MCF 10A (cell line): ENCODE data around the gene GDF3. TPM values are rescaled to one million over a fixed set of nuclear protein-coding genes. Genes with fewer than 3 reads are reported as not detected.
A peak's percentile ranks its signal among the peaks of the same experiment; 100 is the strongest.
"Not testable (repeated sequence)": the region's sequence is repeated elsewhere in the genome, so short reads cannot be mapped to it uniquely, and the experiment has no call there.

Source experiments
- Bru-seq: library from RNA; stranded (reverse); fragments of 400-500 nt; gene quantifications from one replicate; lab custom pipeline; 2021; lab: Mats Ljungman, UMichigan
- BruChase-seq, 2 experiments: library from RNA; stranded (reverse); fragments of 400-500 nt; gene quantifications; one replicate each; lab custom pipeline; 2021; lab: Mats Ljungman, UMichigan
- BruUV-seq: library from RNA; stranded (reverse); fragments of 400-500 nt; replicated peaks from 2 replicates; lab custom pipeline; 2021; lab: Mats Ljungman, UMichigan
- CTCF ChIA-PET: fragments of 300-600 bp; sonication (Branson Sonifier 250); formaldehyde crosslinking; extraction: SDS; loops from one replicate; lab custom pipeline; 2021; ENCODE audit warnings: antibody characterized with exemption, inconsistent platforms; lab: Yijun Ruan, JAX
- POLR2A ChIA-PET: fragments of 300-600, 350-650 bp; sonication (Branson Sonifier 250); formaldehyde crosslinking; extraction: SDS; loops from one replicate; lab custom pipeline; 2020; ENCODE audit warnings: antibody characterized with exemption, inconsistent platforms; lab: Yijun Ruan, JAX
- DNase-seq: peaks from one replicate; pipeline ENCODE4 v3.0.0-alpha.2; 2018; ENCODE audit not compliant: unreplicated experiment
- H3K27ac Mint-ChIP-seq: one replicate; pipeline ENCODE4 v1.8.0; 2022; ENCODE audit warnings: mild to moderate bottlenecking, low read depth, mixed read lengths; ENCODE audit not compliant: unreplicated experiment
- H3K27me3 Mint-ChIP-seq: one replicate; pipeline ENCODE4 v1.8.0; 2022; ENCODE audit warnings: mixed read lengths; ENCODE audit not compliant: insufficient read depth, unreplicated experiment
- H3K36me3 Mint-ChIP-seq: one replicate; pipeline ENCODE4 v1.8.0; 2022; ENCODE audit warnings: mild to moderate bottlenecking, moderate library complexity, mixed read lengths; ENCODE audit not compliant: insufficient read depth, unreplicated experiment
- H3K4me1 Mint-ChIP-seq: one replicate; pipeline ENCODE4 v1.8.0; 2022; ENCODE audit warnings: mixed read lengths; ENCODE audit not compliant: insufficient read depth, unreplicated experiment
- H3K4me3 Mint-ChIP-seq: one replicate; pipeline ENCODE4 v1.8.0; 2022; ENCODE audit warnings: mild to moderate bottlenecking, moderate library complexity, mixed read lengths; ENCODE audit not compliant: unreplicated experiment
- H3K9me3 Mint-ChIP-seq: one replicate; pipeline ENCODE4 v1.8.0; 2022; ENCODE audit warnings: mixed read lengths; ENCODE audit not compliant: unreplicated experiment
- intact Hi-C: fragments of 100-400 bp; cut with micrococcal nuclease; formaldehyde crosslinking; loops from 2 replicates; pipeline ENCODE4 v1.14.1; 2022
- long read RNA-seq: library from polyadenylated mRNA; stranded (forward); transcript quantifications from one replicate; pipeline ENCODE4 v2.0.0, GENCODE V29; 2022
- total RNA-seq: library from RNA; stranded (reverse); gene quantifications from 2 replicates; pipeline ENCODE4 v1.2.3, GENCODE V29; 2022
- TF ChIP-seq, protein P1 (sequence below): fragments of 200-600 bp; IDR thresholded peaks from one replicate; pipeline ENCODE4 v1.8.0; 2022; ENCODE audit warnings: antibody characterized with exemption, mild to moderate bottlenecking; ENCODE audit not compliant: unreplicated experiment

GDF3 gene
- total RNA-seq (not detected in 2 replicates), Bru-seq, nascent RNA (not detected), BruChase-seq, experiment 1, labeled RNA remaining after a 6-hour chase (not detected), BruChase-seq, experiment 2, labeled RNA remaining after a 2-hour chase (not detected)
- long read RNA-seq = 0 reads

- intact Hi-C loops = no loop called here
- ChIA-PET POLR2A (no interaction called here), CTCF (interaction anchor here (1.0 to 1.2 kb wide), 2 partner anchors 53 to 110 kb away, joined by 3 to 4 read pairs; no protein-coding TSS in a partner anchor)
- Mint-ChIP-seq H3K27me3 (no peaks in the 10 kb centered on the region), H3K9me3 (no peaks in the 10 kb centered on the region), H3K4me3 (no peak within 1 kb of the TSS), H3K36me3 (no peaks in the 10 kb centered on the region), H3K27ac (no peak within 1 kb of the TSS), H3K4me1 (no peaks in the 10 kb centered on the region)
- no TSS peak for BruUV-seq
- TF ChIP-seq, protein P1, sequence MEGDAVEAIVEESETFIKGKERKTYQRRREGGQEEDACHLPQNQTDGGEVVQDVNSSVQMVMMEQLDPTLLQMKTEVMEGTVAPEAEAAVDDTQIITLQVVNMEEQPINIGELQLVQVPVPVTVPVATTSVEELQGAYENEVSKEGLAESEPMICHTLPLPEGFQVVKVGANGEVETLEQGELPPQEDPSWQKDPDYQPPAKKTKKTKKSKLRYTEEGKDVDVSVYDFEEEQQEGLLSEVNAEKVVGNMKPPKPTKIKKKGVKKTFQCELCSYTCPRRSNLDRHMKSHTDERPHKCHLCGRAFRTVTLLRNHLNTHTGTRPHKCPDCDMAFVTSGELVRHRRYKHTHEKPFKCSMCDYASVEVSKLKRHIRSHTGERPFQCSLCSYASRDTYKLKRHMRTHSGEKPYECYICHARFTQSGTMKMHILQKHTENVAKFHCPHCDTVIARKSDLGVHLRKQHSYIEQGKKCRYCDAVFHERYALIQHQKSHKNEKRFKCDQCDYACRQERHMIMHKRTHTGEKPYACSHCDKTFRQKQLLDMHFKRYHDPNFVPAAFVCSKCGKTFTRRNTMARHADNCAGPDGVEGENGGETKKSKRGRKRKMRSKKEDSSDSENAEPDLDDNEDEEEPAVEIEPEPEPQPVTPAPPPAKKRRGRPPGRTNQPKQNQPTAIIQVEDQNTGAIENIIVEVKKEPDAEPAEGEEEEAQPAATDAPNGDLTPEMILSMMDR = no peak
- peak; percentile 9 for DNase-seq
Observed at GRCh38 chr12:7695566-7696197, at the start of gene GDF3. Gene GDF3 (minus strand): TSS chr12:7695775. CDS start chr12:7695728, 47 bp downstream.

DNA sequence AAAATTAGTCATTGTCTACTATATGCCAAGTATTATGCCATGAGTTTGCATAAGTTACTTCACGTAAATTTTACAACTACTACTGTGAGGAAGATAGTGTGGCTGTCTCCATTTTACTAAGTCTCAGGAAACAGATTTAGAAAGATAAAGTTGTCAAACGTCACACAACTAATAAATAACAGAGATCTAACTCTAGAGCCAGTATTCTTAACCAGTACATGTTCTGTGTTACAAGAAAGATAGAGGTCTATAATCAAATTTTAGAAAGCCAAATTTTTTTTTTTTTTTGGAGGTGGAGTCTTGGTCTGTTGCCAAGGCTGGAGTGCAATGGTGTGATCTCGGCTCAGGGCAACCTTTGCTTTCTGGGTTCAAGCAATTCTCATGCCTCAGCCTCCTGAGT is 37.4 kb upstream of the GDF3 start:
- ChIA-PET CTCF (interaction anchor here (0.6 kb wide), 1 partner anchor 15 kb away, joined by 4 read pairs; no protein-coding TSS in a partner anchor), POLR2A (no interaction called here)
- Mint-ChIP-seq H3K4me1 (no peaks in the 10 kb centered on the region), H3K36me3 (no peaks in the 10 kb centered on the region), H3K27me3 (no peaks in the 10 kb centered on the region), H3K27ac (no peak overlapping the region), H3K4me3 (no peak overlapping the region), H3K9me3 (no peaks in the 10 kb centered on the region)
- TF ChIP-seq, protein P1 = no peak
- intact Hi-C loops = no loop called here
- BruUV-seq = no TSS peak
- DNase-seq = no peak

DNA sequence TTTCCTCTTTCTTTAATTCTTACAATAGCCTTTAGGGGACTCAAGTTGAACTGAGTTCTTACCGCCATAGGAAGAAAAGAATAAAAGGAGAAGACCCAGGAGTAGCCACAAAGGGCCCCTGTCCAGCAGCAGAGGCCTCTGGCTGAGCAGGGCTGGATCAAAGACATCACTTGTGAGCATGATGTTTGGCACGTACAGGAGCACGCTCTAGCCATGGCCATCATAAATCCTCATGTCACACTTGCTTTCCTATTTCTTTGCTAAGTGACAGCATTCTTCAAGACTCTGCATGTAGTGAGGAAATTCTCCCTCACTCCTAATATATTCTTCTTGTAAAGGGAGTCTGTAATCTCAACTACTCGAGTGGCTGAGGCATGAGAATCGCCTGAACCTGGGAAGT is 35.9 kb upstream of the GDF3 start:
- Mint-ChIP-seq H3K36me3 (no peaks in the 10 kb centered on the region), H3K27ac (no peak overlapping the region), H3K27me3 (no peaks in the 10 kb centered on the region), H3K4me1 (no peaks in the 10 kb centered on the region), H3K4me3 (no peak overlapping the region), H3K9me3 (no peaks in the 10 kb centered on the region)
- TF ChIP-seq, protein P1 = no peak
- intact Hi-C loops = no loop called here
- ChIA-PET POLR2A (no interaction called here), CTCF (interaction anchor here (1.1 to 1.4 kb wide), 2 partner anchors 15 to 76 kb away, joined by 3 to 5 read pairs; no protein-coding TSS in a partner anchor)
- BruUV-seq = no TSS peak
- DNase-seq = no peak

- POLR2A ChIA-PET, BruUV-seq, intact Hi-C loops, H3K27ac Mint-ChIP-seq, H3K36me3 Mint-ChIP-seq, DNase-seq, H3K27me3 Mint-ChIP-seq, H3K4me3 Mint-ChIP-seq, H3K4me1 Mint-ChIP-seq, H3K9me3 Mint-ChIP-seq: not testable (repeated sequence)
- CTCF ChIA-PET = interaction anchor here (1.1 to 1.4 kb wide), 2 partner anchors 15 to 77 kb away, joined by 3 to 5 read pairs; no protein-coding TSS in a partner anchor
Observed at GRCh38 chr12:7730984-7731383, 35.4 kb upstream of the GDF3 start.
